Measurements from ENCODE around the gene SLC12A8. TPM values are rescaled to one million over a fixed set of nuclear protein-coding genes. Genes with fewer than 3 reads are reported as not detected.

Gene SLC12A8
- total RNA-seq, 4 donors from 2014 or later, result 5.4 to 10.5 (median 6.8) TPM

- no peak for TF ChIP-seq POLR2AphosphoS5 (IDR thresholded peaks at IDR 0.05)
- no peak for TF ChIP-seq CTCF (IDR thresholded peaks at IDR 0.05)
- TF ChIP-seq POLR2A (IDR thresholded peaks at IDR 0.05), result no peak
- TF ChIP-seq EP300 (IDR thresholded peaks at IDR 0.05; ENCODE audit: low read depth), result no peak
- in situ Hi-C loops (cut with MboI; ENCODE audit: low pct_ligation_motif_present in 1 of 4, low pct_unique_long_range_greater_than_20kb in 1 of 4, low sequenced_read_pairs in 3 of 4) (loop anchor here in 1 of 4 donors (25.0 kb wide), 1 partner anchor 265 kb away; no protein-coding TSS in a partner anchor), intact Hi-C loops (cut with DNase I; ENCODE audit: low total_unique reads) (no loop called here)
- H3K36me3 ChIP-seq, result no peaks in the 10 kb centered on the region
- H3K27me3 ChIP-seq, result no peaks in the 10 kb centered on the region
- no peak overlapping the region for H3K27ac ChIP-seq
- DNase-seq, result no peak
- H3K4me3 ChIP-seq, result no peak overlapping the region
- no peaks in the 10 kb centered on the region for H3K9me3 ChIP-seq
- no peaks in the 10 kb centered on the region for H3K4me1 ChIP-seq
- 86 to 100% methylated on average over 1 to 2 of the region's 2 CpGs for WGBS, 2 donors (ENCODE audit: low coverage in 1 of 2)
Observed at GRCh38 chr3:125172346-125172745, 40.2 kb downstream of the SLC12A8 start.

GRCh38 chr3:125168711-125169393 is 43.7 kb downstream of the SLC12A8 start:
- H3K4me3 ChIP-seq, result no peak overlapping the region
- H3K27ac ChIP-seq, result no peak overlapping the region
- DNase-seq, result no peak
- no peaks in the 10 kb centered on the region for H3K36me3 ChIP-seq
- 84 to 86% methylated on average over 1 to 4 of the region's 4 CpGs for WGBS, 2 donors (ENCODE audit: low coverage in 1 of 2)
- no peaks in the 10 kb centered on the region for H3K9me3 ChIP-seq
- no peak for TF ChIP-seq CTCF (IDR thresholded peaks at IDR 0.05)
- TF ChIP-seq EP300 (IDR thresholded peaks at IDR 0.05; ENCODE audit: low read depth), result no peak
- no peak for TF ChIP-seq POLR2A (IDR thresholded peaks at IDR 0.05)
- TF ChIP-seq POLR2AphosphoS5 (IDR thresholded peaks at IDR 0.05), result no peak
- H3K4me1 ChIP-seq, result peaks cover 3 to 14% (median 6%) of the 10 kb centered on the region in 4 donors
- in situ Hi-C loops (cut with MboI; ENCODE audit: low pct_ligation_motif_present in 1 of 4, low pct_unique_long_range_greater_than_20kb in 1 of 4, low sequenced_read_pairs in 3 of 4) (loop anchor here in 1 of 4 donors (25.0 kb wide), 1 partner anchor 268 kb away; no protein-coding TSS in a partner anchor), intact Hi-C loops (cut with DNase I; ENCODE audit: low total_unique reads) (loop anchor here (10.0 kb wide), 1 partner anchor 174 kb away; no protein-coding TSS in a partner anchor)
- H3K27me3 ChIP-seq, result no peaks in the 10 kb centered on the region

- TF ChIP-seq EP300 (IDR thresholded peaks at IDR 0.05; ENCODE audit: low read depth), result no peak
- 75 to 89% methylated on average over 10 to 13 of the region's 13 CpGs for WGBS, 2 donors (ENCODE audit: low coverage in 1 of 2)
- intact Hi-C loops (cut with DNase I; ENCODE audit: low total_unique reads), result loop anchor here (10.0 kb wide), 1 partner anchor 172 kb away; no protein-coding TSS in a partner anchor
Observed at GRCh38 chr3:125166599-125167136, 45.9 kb downstream of the SLC12A8 start.

GRCh38 chr3:125165948-125166553 is 46.5 kb downstream of the SLC12A8 start:
- Histone ChIP-seq H3K27me3 (no peaks in the 10 kb centered on the region), H3K9me3 (no peaks in the 10 kb centered on the region), H3K27ac (no peak overlapping the region), H3K36me3 (no peaks in the 10 kb centered on the region), H3K4me3 (no peak overlapping the region), H3K4me1 (peaks cover 3 to 28% (median 13%) of the 10 kb centered on the region in 4 donors)
- WGBS, 2 donors (ENCODE audit: low coverage in 1 of 2), result 93% methylated on average over 3 to 18 of the region's 18 CpGs
- no peak for DNase-seq
- in situ Hi-C loops (cut with MboI; ENCODE audit: low pct_ligation_motif_present in 1 of 4, low pct_unique_long_range_greater_than_20kb in 1 of 4, low sequenced_read_pairs in 3 of 4), result loop anchor here in 1 of 4 donors (25.0 kb wide), 1 partner anchor 271 kb away; no protein-coding TSS in a partner anchor
- intact Hi-C loops (cut with DNase I; ENCODE audit: low total_unique reads), result loop anchor here (10.0 kb wide), 1 partner anchor 171 kb away; no protein-coding TSS in a partner anchor
- TF ChIP-seq CTCF (IDR thresholded peaks at IDR 0.05), result no peak
- TF ChIP-seq POLR2AphosphoS5 (IDR thresholded peaks at IDR 0.05), result no peak
- TF ChIP-seq EP300 (IDR thresholded peaks at IDR 0.05; ENCODE audit: low read depth), result no peak
- no peak for TF ChIP-seq POLR2A (IDR thresholded peaks at IDR 0.05)

More at GRCh38 chr3:125166599-125167136, 45.9 kb downstream of the SLC12A8 start:
- H3K36me3 ChIP-seq, result no peaks in the 10 kb centered on the region
- H3K27ac ChIP-seq, result no peak overlapping the region
- H3K4me3 ChIP-seq, result no peak overlapping the region
- no peaks in the 10 kb centered on the region for H3K9me3 ChIP-seq
- in situ Hi-C loops (cut with MboI; ENCODE audit: low pct_ligation_motif_present in 1 of 4, low pct_unique_long_range_greater_than_20kb in 1 of 4, low sequenced_read_pairs in 3 of 4), result loop anchor here in 1 of 4 donors (25.0 kb wide), 1 partner anchor 271 kb away; no protein-coding TSS in a partner anchor
- no peaks in the 10 kb centered on the region for H3K27me3 ChIP-seq
- DNase-seq, result no peak
- peaks cover 3 to 22% (median 13%) of the 10 kb centered on the region in 4 donors for H3K4me1 ChIP-seq
